ENCODE results near the gene CGB5.
"Not testable (repeated sequence)": the region's sequence is repeated elsewhere in the genome, so short reads cannot be mapped to it uniquely, and the experiment has no call there.

The CGB5 gene

GRCh38 chr19:49020931-49021895 is 22.4 kb upstream of the CGB5 start:
- DNase-seq (ENCODE audit: low read depth): peak; percentile 23

- no peak for DNase-seq (ENCODE audit: low read depth)
These were observed 21.5 kb upstream of the CGB5 start for GRCh38 chr19:49022116-49022515.

- not testable (repeated sequence) for DNase-seq (ENCODE audit: low read depth)
These were observed 19.4 kb upstream of the CGB5 start, which contains the start of gene CGB3 for GRCh38 chr19:49024233-49024632. CGB3 (minus strand) TSS chr19:49024333; CDS start chr19:49023971, 362 bp downstream.

GRCh38 chr19:49025088-49025487 is 18.6 kb upstream of the CGB5 start:
- DNase-seq (ENCODE audit: low read depth): not testable (repeated sequence)

GRCh38 chr19:49025599-49025998 is 18.0 kb upstream of the CGB5 start:
- not testable (repeated sequence) for DNase-seq (ENCODE audit: low read depth)

GRCh38 chr19:49028686-49029085 is 15.0 kb upstream of the CGB5 start:
- DNase-seq (ENCODE audit: low read depth): not testable (repeated sequence)

GRCh38 chr19:49029749-49030148 is 13.9 kb upstream of the CGB5 start:
- DNase-seq (ENCODE audit: low read depth): peak; percentile 18

GRCh38 chr19:49030323-49030722 is 13.3 kb upstream of the CGB5 start:
- DNase-seq (ENCODE audit: low read depth): not testable (repeated sequence)

GRCh38 chr19:49031642-49032301 is 11.9 kb upstream of the CGB5 start, which contains the start of gene CGB2:
CGB2 (plus strand) TSS chr19:49031890; CDS start chr19:49032096, 206 bp downstream.
- not testable (repeated sequence) for DNase-seq (ENCODE audit: low read depth)

- DNase-seq (ENCODE audit: low read depth): not testable (repeated sequence)
These were observed 6.8 kb upstream of the CGB5 start, which contains the start of gene CGB1 for GRCh38 chr19:49036815-49037214. CGB1 (minus strand) TSS chr19:49036895; CDS start chr19:49036711, 184 bp downstream.

GRCh38 chr19:49038111-49038510 is 5.5 kb upstream of the CGB5 start:
- not testable (repeated sequence) for DNase-seq (ENCODE audit: low read depth)

- DNase-seq (ENCODE audit: low read depth): peak; percentile 78
These were observed 4.9 kb upstream of the CGB5 start for GRCh38 chr19:49038557-49039276.

- not testable (repeated sequence) for DNase-seq (ENCODE audit: low read depth)
These were observed 3.9 kb upstream of the CGB5 start for GRCh38 chr19:49039736-49040135.

- no peak for DNase-seq (ENCODE audit: low read depth)
These were observed 1.5 kb upstream of the CGB5 start for GRCh38 chr19:49042177-49042576.

GRCh38 chr19:49042666-49043065 is 982 bp upstream of the CGB5 start:
- DNase-seq (ENCODE audit: low read depth): not testable (repeated sequence)

GRCh38 chr19:49049011-49049410 is 5.4 kb downstream of the CGB5 start, which contains the start of gene CGB8:
CGB8 (minus strand) TSS chr19:49049111; CDS start chr19:49048739, 372 bp downstream.
- DNase-seq (ENCODE audit: low read depth): not testable (repeated sequence)

- not testable (repeated sequence) for DNase-seq (ENCODE audit: low read depth)
These were observed 6.2 kb downstream of the CGB5 start for GRCh38 chr19:49049834-49050233.

GRCh38 chr19:49050376-49051033 is 6.9 kb downstream of the CGB5 start:
- peak; percentile 67 for DNase-seq (ENCODE audit: low read depth)

- peak; percentile 44 for DNase-seq (ENCODE audit: low read depth)
These were observed 12.7 kb downstream of the CGB5 start for GRCh38 chr19:49056101-49056901.

GRCh38 chr19:49056902-49057596 is 13.4 kb downstream of the CGB5 start:
- DNase-seq (ENCODE audit: low read depth): not testable (repeated sequence)

All from iris pigment epithelial cell (primary cell).